NCI-H774 (cell line): Measurements from ENCODE around the gene PXDN.
"Not testable (repeated sequence)": the region's sequence is repeated elsewhere in the genome, so short reads cannot be mapped to it uniquely, and the experiment has no call there.

ENCODE experiments used
- DNase-seq: peaks from one replicate; lab custom pipeline; 2025; lab: John Stamatoyannopoulos, UW

Gene PXDN

GRCh38 chr2:1777156-1777555 is 32.8 kb upstream of the PXDN start:
- DNase-seq = no peak

- DNase-seq = no peak
These were observed 31.3 kb upstream of the PXDN start for GRCh38 chr2:1775511-1776035.

DNA sequence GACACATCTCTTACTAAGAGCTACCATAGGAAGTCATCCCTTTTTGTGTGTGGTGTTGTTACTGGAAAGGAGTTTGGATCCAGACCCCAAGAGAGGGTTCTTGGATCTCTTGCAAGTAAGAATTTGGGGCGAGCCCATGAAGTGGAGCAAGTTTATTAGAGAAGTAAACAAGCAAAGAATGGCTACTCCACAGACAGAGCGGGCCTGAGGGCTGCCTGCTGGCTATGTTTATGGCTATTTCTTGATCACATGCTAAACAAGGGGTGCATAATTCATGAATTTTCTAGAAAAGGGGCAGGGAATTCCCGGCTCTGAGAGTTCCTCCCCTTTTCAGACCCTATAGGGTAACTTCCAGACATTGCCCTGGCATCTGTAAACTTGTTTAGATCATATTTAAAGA is 30.6 kb upstream of the PXDN start:
- no peak for DNase-seq

- DNase-seq = no peak
These were observed 29.6 kb upstream of the PXDN start for GRCh38 chr2:1773883-1774282.

DNA sequence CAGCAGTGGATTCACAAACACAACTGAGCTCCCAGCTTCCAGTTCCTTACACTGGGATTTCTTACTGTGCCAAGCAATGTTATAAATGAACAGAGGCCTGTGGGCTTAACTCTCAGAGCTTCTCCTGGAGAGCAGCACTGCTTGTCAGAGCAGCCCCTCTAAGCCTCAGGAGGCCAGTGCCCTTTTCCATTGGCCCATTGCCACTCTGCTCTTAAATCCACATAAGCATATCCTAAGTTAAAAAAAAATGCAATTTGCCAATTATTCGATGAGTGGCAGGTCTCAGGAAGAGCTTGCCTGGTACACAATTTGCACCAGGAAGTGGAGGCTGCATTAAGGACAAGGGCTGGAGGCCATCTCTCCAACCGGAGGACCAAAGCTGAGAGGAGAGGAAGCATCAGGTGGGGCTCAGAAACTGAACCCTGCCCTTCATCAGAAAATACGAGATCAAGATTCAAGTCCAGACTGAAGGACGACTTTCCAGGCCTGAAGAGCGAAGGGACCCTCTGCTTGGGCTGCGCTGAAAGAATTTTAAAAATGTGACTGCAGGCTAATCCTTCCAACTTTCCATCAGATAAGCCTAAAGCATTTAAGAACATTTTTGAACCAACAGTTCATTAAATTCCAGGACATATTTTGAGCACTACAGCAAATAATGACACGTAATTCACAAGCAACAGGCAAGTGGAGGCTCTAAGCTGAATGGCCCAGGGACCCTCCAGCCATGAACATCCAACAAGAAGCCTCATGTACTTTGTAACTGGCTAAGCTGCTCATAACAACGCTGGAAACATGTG is 28.4 kb upstream of the PXDN start:
- no peak for DNase-seq

GRCh38 chr2:1771626-1772280 is 27.4 kb upstream of the PXDN start:
- DNase-seq = no peak

- no peak for DNase-seq
These were observed 26.5 kb upstream of the PXDN start for GRCh38 chr2:1770566-1771380.

GRCh38 chr2:1769703-1770422 is 25.5 kb upstream of the PXDN start:
- peak; percentile 55 for DNase-seq

DNA sequence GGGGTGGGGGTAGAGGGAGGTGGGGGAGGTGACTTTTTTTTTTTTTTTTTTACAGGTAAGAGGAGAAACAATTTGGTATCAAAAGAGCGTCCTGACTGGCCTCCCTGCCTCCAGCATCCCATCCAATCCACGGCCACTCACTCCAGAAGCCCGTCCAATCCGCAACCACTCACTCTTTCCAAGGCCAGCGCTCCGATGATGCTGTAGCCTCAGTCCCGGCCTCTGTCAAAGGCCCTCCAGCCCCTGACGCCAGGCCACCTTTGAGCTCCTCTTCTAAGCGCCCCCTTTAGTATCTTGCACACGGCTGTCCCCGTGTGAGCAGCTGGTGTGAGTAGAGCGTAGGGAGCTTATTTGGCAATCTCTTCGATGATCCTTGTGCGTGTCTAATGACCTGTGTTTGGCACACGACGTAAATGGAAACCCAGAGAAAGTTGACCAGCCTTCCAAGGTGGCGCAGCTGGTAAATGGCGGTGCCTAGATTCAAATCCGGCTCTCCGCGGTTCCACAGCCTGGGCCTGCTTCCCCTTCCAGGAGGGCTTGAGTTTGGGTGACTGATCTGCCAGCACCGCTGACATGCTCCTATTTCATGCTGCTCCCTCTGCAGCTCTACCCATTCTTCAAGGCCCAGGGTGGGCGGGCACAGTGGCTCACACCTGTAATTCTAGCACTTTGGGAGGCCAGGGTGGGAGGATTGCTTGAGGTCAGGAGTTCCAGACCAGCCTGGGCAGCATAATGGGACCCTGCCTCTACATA is 23.8 kb upstream of the PXDN start:
- DNase-seq = no peak

- DNase-seq = no peak
These were observed 22.8 kb upstream of the PXDN start for GRCh38 chr2:1766851-1767811.

GRCh38 chr2:1766425-1766824 is 22.1 kb upstream of the PXDN start:
- DNase-seq = no peak

DNA sequence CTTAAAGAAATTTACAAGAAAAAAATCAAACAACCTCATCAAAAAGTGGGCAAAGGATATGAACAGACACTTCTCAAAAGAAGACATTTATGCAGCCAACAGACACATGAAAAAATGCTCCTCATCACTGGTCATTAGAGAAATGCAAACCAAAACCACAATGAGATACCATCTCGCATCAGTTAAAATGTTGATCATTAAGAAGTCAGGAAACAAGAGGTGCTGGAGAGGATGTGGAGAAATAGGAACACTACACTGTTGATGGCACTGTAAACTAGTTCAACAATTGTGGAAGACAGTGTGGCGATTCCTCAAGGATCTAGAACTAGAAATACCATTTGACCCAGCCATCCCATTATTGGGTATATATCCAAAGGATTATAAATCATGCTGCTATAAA is 20.9 kb upstream of the PXDN start:
- not testable (repeated sequence) for DNase-seq

GRCh38 chr2:1759611-1759930 is 15.3 kb upstream of the PXDN start:
- DNase-seq = no peak

- DNase-seq = no peak
These were observed 14.7 kb upstream of the PXDN start for GRCh38 chr2:1758774-1759610.

GRCh38 chr2:1758171-1758570 is 13.9 kb upstream of the PXDN start:
- DNase-seq = no peak

GRCh38 chr2:1757567-1757966 is 13.3 kb upstream of the PXDN start:
- no peak for DNase-seq

GRCh38 chr2:1757146-1757545 is 12.8 kb upstream of the PXDN start:
- not testable (repeated sequence) for DNase-seq

GRCh38 chr2:1756456-1756855 is 12.1 kb upstream of the PXDN start:
- no peak for DNase-seq
